Right atrium auricular region (tissue), 2 donors: Measurements from ENCODE around the gene MBNL2. TPM values are rescaled to one million over a fixed set of nuclear protein-coding genes. Genes with fewer than 3 reads are reported as not detected.

Source experiments
- DNase-seq: peaks from one replicate; pipeline ENCODE4 v3.0.0-alpha.2; 2019; ENCODE audit warnings: low spot score
- H3K27ac ChIP-seq, 2 donors: fragments of 200-600 bp; sonication (generic); 1 replicate in 1 of 2; 2 replicates in 1 of 2; pipeline ENCODE4 v1.5.1; 2016 to 2019
- H3K27me3 ChIP-seq, 2 donors: fragments of 200-600 bp; sonication (generic); one replicate each; pipeline versions ENCODE4 v1.5.1 to v1.6.0; 2017 to 2019
- H3K36me3 ChIP-seq: fragments of 200-600 bp; sonication (generic); one replicate; pipeline ENCODE4 v1.5.1; 2016
- H3K4me1 ChIP-seq, 2 donors: fragments of 200-600 bp; sonication (generic); one replicate each; pipeline versions ENCODE4 v1.5.1 to v1.6.0; 2017 to 2019
- H3K4me3 ChIP-seq, 2 donors: fragments of 200-600 bp; sonication (generic); 1 replicate in 1 of 2; 2 replicates in 1 of 2; pipeline ENCODE4 v1.5.1; 2017 to 2019; ENCODE audit warnings: mild to moderate bottlenecking in 1 of 2, moderate library complexity in 1 of 2
- H3K9me3 ChIP-seq, 2 donors: fragments of 200-600 bp; sonication (generic); one replicate each; pipeline ENCODE4 v1.5.1; 2019
- CTCF ChIP-seq, 2 donors: fragments of 200-600 bp; sonication (generic); IDR thresholded peaks; one replicate each; pipeline ENCODE4 v1.5.1; 2019; ENCODE audit warnings: antibody characterized with exemption in 2 of 2
- total RNA-seq, 2 donors: library from RNA; depleted of rRNA; stranded (reverse); fragments of >200 nt; gene quantifications; one replicate each; pipeline ENCODE4 v1.1.0, GENCODE V29; 2016

MBNL2 gene
- total RNA-seq, 2 donors from 2014 or later, result 62.0 to 81.6 TPM

GRCh38 chr13:97401421-97401820 is 179.3 kb downstream of the MBNL2 start:
- Histone ChIP-seq H3K4me3 (no peak overlapping the region), H3K27ac (no peak overlapping the region), H3K4me1 (no peaks in the 10 kb centered on the region), H3K9me3 (no peaks in the 10 kb centered on the region), H3K27me3 (no peaks in the 10 kb centered on the region), H3K36me3 (no peaks in the 10 kb centered on the region)
- TF ChIP-seq CTCF (IDR thresholded peaks at IDR 0.05), result no peak
- no peak for DNase-seq

GRCh38 chr13:97403893-97404750 is 182.0 kb downstream of the MBNL2 start:
- no peak for TF ChIP-seq CTCF (IDR thresholded peaks at IDR 0.05)
- no peaks in the 10 kb centered on the region for H3K36me3 ChIP-seq
- DNase-seq, result no peak
- no peaks in the 10 kb centered on the region for H3K9me3 ChIP-seq
- H3K4me1 ChIP-seq, result no peaks in the 10 kb centered on the region
- H3K27me3 ChIP-seq, result no peaks in the 10 kb centered on the region
- no peak overlapping the region for H3K4me3 ChIP-seq
- H3K27ac ChIP-seq, result no peak overlapping the region

- Histone ChIP-seq H3K9me3 (no peaks in the 10 kb centered on the region), H3K4me1 (no peaks in the 10 kb centered on the region), H3K4me3 (no peak overlapping the region), H3K27ac (peak overlapping the region; percentile 53 to 61), H3K36me3 (no peaks in the 10 kb centered on the region), H3K27me3 (no peaks in the 10 kb centered on the region)
- TF ChIP-seq CTCF (IDR thresholded peaks at IDR 0.05), result no peak
- no peak for DNase-seq
These were observed 185.4 kb downstream of the MBNL2 start for GRCh38 chr13:97407540-97407939.

GRCh38 chr13:97408938-97409337 is 186.8 kb downstream of the MBNL2 start:
- H3K9me3 ChIP-seq, result no peaks in the 10 kb centered on the region
- no peaks in the 10 kb centered on the region for H3K27me3 ChIP-seq
- no peak overlapping the region for H3K27ac ChIP-seq

GRCh38 chr13:97411984-97412383 is 189.9 kb downstream of the MBNL2 start:
- Histone ChIP-seq H3K4me1 (no peaks in the 10 kb centered on the region), H3K27ac (no peak overlapping the region), H3K9me3 (no peaks in the 10 kb centered on the region), H3K36me3 (no peaks in the 10 kb centered on the region), H3K27me3 (no peaks in the 10 kb centered on the region), H3K4me3 (no peak overlapping the region)
- TF ChIP-seq CTCF (IDR thresholded peaks at IDR 0.05), result no peak
- DNase-seq, result no peak

More at GRCh38 chr13:97408938-97409337, 186.8 kb downstream of the MBNL2 start:
- DNase-seq, result no peak
- no peak for TF ChIP-seq CTCF (IDR thresholded peaks at IDR 0.05)
- Histone ChIP-seq H3K4me1 (no peaks in the 10 kb centered on the region), H3K4me3 (no peak overlapping the region), H3K36me3 (no peaks in the 10 kb centered on the region)
